Endodermal cell (in vitro differentiated cells): Measurements from ENCODE around the gene GJB5. TPM values are rescaled to one million over a fixed set of nuclear protein-coding genes. Genes with fewer than 3 reads are reported as not detected.

ENCODE experiments used
- DNase-seq: peaks from one replicate; pipeline ENCODE4 v3.0.0-alpha.2; 2017
- H3K27ac ChIP-seq: 2 replicates; pipeline ENCODE4 v1.5.1; 2013; ENCODE audit warnings: mild to moderate bottlenecking, low read depth, low read length, moderate library complexity
- H3K27me3 ChIP-seq: 2 replicates; pipeline ENCODE4 v1.6.1; 2013; ENCODE audit warnings: mild to moderate bottlenecking, low read length, moderate library complexity; ENCODE audit not compliant: insufficient read depth, control insufficient read depth, poor library complexity, severe bottlenecking
- H3K36me3 ChIP-seq: 2 replicates; pipeline ENCODE4 v1.7.0; 2013; ENCODE audit warnings: mild to moderate bottlenecking, low read length, moderate library complexity; ENCODE audit not compliant: control insufficient read depth, insufficient read depth
- H3K4me1 ChIP-seq: one replicate; pipeline ENCODE4 v1.7.0; 2013; ENCODE audit warnings: low read length; ENCODE audit not compliant: control insufficient read depth, insufficient read depth
- H3K4me3 ChIP-seq: 2 replicates; pipeline ENCODE4 v1.5.1; 2013; ENCODE audit warnings: mild to moderate bottlenecking, low read length, moderate library complexity
- H3K9ac ChIP-seq: 2 replicates; pipeline ENCODE4 v1.6.1; 2013; ENCODE audit warnings: mild to moderate bottlenecking, low read length, moderate library complexity; ENCODE audit not compliant: poor library complexity, severe bottlenecking; ENCODE audit errors: extremely low read depth
- H3K9me3 ChIP-seq: 2 replicates; pipeline ENCODE4 v1.6.1; 2013; ENCODE audit warnings: mild to moderate bottlenecking, low read length, moderate library complexity; ENCODE audit not compliant: control insufficient read depth
- H3K27ac Mint-ChIP-seq: 2 replicates; pipeline ENCODE4 v1.8.0; 2020; ENCODE audit warnings: mixed read lengths
- H3K27me3 Mint-ChIP-seq: 2 replicates; pipeline ENCODE4 v1.8.0; 2021; ENCODE audit warnings: mild to moderate bottlenecking, mixed read lengths; ENCODE audit not compliant: insufficient read depth
- H3K36me3 Mint-ChIP-seq: 2 replicates; pipeline ENCODE4 v1.8.0; 2020; ENCODE audit warnings: low read depth, mixed read lengths
- H3K4me1 Mint-ChIP-seq: 2 replicates; pipeline ENCODE4 v1.8.0; 2020; ENCODE audit warnings: mixed read lengths
- H3K4me3 Mint-ChIP-seq: 2 replicates; pipeline ENCODE4 v1.8.0; 2020; ENCODE audit warnings: mild to moderate bottlenecking, moderate library complexity, mixed read lengths
- H3K9me3 Mint-ChIP-seq: 2 replicates; pipeline ENCODE4 v1.8.0; 2020; ENCODE audit warnings: mild to moderate bottlenecking, mixed read lengths
- CTCF ChIP-seq: fragments of 200-600 bp; sonication (generic); conservative IDR thresholded peaks from 2 replicates; pipeline ENCODE4 v1.5.0; 2021; ENCODE audit warnings: antibody characterized with exemption, mild to moderate bottlenecking
- WGBS, 2 experiments: methylation state at CpG; one replicate each; pipeline versions ENCODE4 v1.1.5 to v1.1.7; 2013; ENCODE audit warnings: missing lambda C conversion rate in 2 of 2, mixed read lengths in 1 of 2; ENCODE audit not compliant: insufficient coverage in 1 of 2, insufficient read length in 1 of 2; 5-methylcytosine and 5-hydroxymethylcytosine counted together
- total RNA-seq, 2 donors: library from RNA; stranded (reverse); fragmentation: NEBNext Ultra II Directional in 1 of 2; extraction: Animal tissue kit (Norgen Biotek cat#: 25700) in 1 of 2; gene quantifications; 2 replicates in 1 of 2; 3 replicates in 1 of 2; pipeline ENCODE4 v1.2.1, GENCODE V29; 2021

GJB5 gene
- total RNA-seq, 2 donors from 2014 or later: 0.20 to 0.42 TPM

GRCh38 chr1:34709547-34709946 is 45.3 kb upstream of the GJB5 start:
- Histone ChIP-seq H3K9me3 (no peaks in the 10 kb centered on the region), H3K4me1 (no peaks in the 10 kb centered on the region), H3K36me3 (no peaks in the 10 kb centered on the region), H3K27ac (no peak overlapping the region), H3K4me3 (no peak overlapping the region), H3K27me3 (peaks cover 18% of the 10 kb centered on the region), H3K9ac (no peak overlapping the region)
- H3K27ac Mint-ChIP-seq: no peak overlapping the region
- DNase-seq: peak; percentile 79
- WGBS, 2 experiments: 51 to 55% methylated on average over 6 of the region's 6 CpGs
- no peaks in the 10 kb centered on the region for H3K36me3 Mint-ChIP-seq
- no peak overlapping the region for H3K4me3 Mint-ChIP-seq
- TF ChIP-seq CTCF: no peak
- H3K27me3 Mint-ChIP-seq: peaks cover 23% of the 10 kb centered on the region
- H3K4me1 Mint-ChIP-seq: peaks cover 8% of the 10 kb centered on the region
- no peaks in the 10 kb centered on the region for H3K9me3 Mint-ChIP-seq

GRCh38 chr1:34710812-34711211 is 44.0 kb upstream of the GJB5 start:
- no peaks in the 10 kb centered on the region for H3K9me3 Mint-ChIP-seq
- Histone ChIP-seq H3K27ac (no peak overlapping the region), H3K36me3 (no peaks in the 10 kb centered on the region), H3K9me3 (no peaks in the 10 kb centered on the region), H3K27me3 (peaks cover 5% of the 10 kb centered on the region), H3K9ac (no peak overlapping the region), H3K4me1 (no peaks in the 10 kb centered on the region), H3K4me3 (no peak overlapping the region)
- no peak for TF ChIP-seq CTCF
- no peak overlapping the region for H3K27ac Mint-ChIP-seq
- peaks cover 8% of the 10 kb centered on the region for H3K4me1 Mint-ChIP-seq
- DNase-seq: no peak
- H3K4me3 Mint-ChIP-seq: no peak overlapping the region
- H3K36me3 Mint-ChIP-seq: no peaks in the 10 kb centered on the region
- H3K27me3 Mint-ChIP-seq: peaks cover 12% of the 10 kb centered on the region

GRCh38 chr1:34711485-34711884 is 43.4 kb upstream of the GJB5 start:
- H3K27me3 ChIP-seq: no peaks in the 10 kb centered on the region
- H3K9me3 ChIP-seq: no peaks in the 10 kb centered on the region
- H3K27me3 Mint-ChIP-seq: peaks cover 6% of the 10 kb centered on the region
- H3K4me1 Mint-ChIP-seq: peaks cover 8% of the 10 kb centered on the region
- H3K36me3 ChIP-seq: no peaks in the 10 kb centered on the region
- no peak overlapping the region for H3K27ac ChIP-seq
- no peaks in the 10 kb centered on the region for H3K36me3 Mint-ChIP-seq
- H3K9ac ChIP-seq: no peak overlapping the region
- 87 to 100% methylated on average over 1 of the region's 4 CpGs for WGBS, 2 experiments
- no peak overlapping the region for H3K4me3 ChIP-seq
- no peak for TF ChIP-seq CTCF
- no peak for DNase-seq
- no peak overlapping the region for H3K4me3 Mint-ChIP-seq
- H3K4me1 ChIP-seq: no peaks in the 10 kb centered on the region
- no peaks in the 10 kb centered on the region for H3K9me3 Mint-ChIP-seq
- no peak overlapping the region for H3K27ac Mint-ChIP-seq
